Pulmonary artery endothelial cell (primary cell): Measurements from ENCODE around the gene ARHGAP10. TPM values are rescaled to one million over a fixed set of nuclear protein-coding genes. Genes with fewer than 3 reads are reported as not detected.
A peak's percentile ranks its signal among the peaks of the same experiment; 100 is the strongest.

Experiments
- DNase-seq: peaks from one replicate; pipeline ENCODE4 v3.0.0-alpha.2; 2011; ENCODE audit warnings: low read depth, low spot score
- total RNA-seq: library from RNA; depleted of rRNA; stranded (reverse); fragments of >200 nt; gene quantifications from 2 replicates; pipeline ENCODE4 v1.2.3, GENCODE V29; 2014

The ARHGAP10 gene
- total RNA-seq, 1 donor from 2014 or later: 18.5 TPM

DNA sequence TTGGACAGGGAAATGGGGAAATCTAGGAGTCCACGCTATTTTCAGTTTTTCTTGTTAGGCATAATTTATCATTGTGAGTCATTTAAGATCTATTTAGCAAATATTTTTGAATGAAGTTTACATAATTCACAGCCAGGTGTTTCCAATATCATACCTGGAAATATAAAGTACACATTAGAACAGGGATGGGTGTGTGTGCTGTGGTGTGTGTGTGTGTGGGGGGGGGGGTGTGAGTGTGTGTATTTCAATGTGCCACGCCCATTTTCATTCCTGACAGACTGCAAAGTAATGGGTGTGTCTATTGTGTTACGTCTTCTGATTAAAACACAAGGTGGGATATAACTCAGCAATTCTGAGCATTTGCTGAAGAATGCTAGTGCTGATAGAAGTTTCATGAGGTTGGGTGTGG lies 33.2 kb downstream of the ARHGAP10 start:
- no peak for DNase-seq

- DNase-seq: peak; percentile 59
These were observed 36.2 kb downstream of the ARHGAP10 start for GRCh38 chr4:147768113-147768512.

- no peak for DNase-seq
These were observed 37.5 kb downstream of the ARHGAP10 start for GRCh38 chr4:147769386-147769785.

GRCh38 chr4:147770831-147771230 lies 38.9 kb downstream of the ARHGAP10 start:
- no peak for DNase-seq

GRCh38 chr4:147772056-147772455 lies 40.2 kb downstream of the ARHGAP10 start:
- DNase-seq: no peak

DNA sequence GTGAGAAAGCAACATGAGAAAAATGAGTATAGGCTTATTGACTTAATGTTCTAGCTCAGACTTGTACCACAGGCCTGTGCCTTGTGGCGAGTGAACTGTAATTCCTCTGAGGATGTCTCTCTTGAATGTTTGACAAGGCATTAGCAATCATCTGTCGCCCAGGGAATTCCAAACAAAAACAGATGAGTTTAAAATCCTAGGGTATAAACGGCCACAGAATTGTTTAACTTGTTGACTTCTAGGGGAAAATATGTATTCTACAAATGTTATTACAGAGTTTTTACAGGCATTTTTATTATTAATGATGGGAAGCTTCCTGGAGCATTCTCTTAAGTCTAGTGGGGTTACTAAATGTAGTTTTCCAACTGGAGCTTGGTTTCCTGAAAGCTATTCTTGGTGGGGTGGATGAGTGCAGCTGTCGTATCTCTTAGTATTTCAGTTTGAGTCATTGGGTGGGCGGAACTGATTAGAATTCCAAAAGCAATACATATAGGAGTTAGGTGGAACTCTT lies 40.6 kb downstream of the ARHGAP10 start:
- peak; percentile 90 for DNase-seq

- no peak for DNase-seq
These were observed 41.6 kb downstream of the ARHGAP10 start for GRCh38 chr4:147773261-147774184.

GRCh38 chr4:147776716-147777115 lies 44.8 kb downstream of the ARHGAP10 start:
- no peak for DNase-seq

GRCh38 chr4:147777456-147778091 lies 45.7 kb downstream of the ARHGAP10 start:
- DNase-seq: no peak

GRCh38 chr4:147778942-147779341 lies 47.1 kb downstream of the ARHGAP10 start:
- no peak for DNase-seq

GRCh38 chr4:147779451-147779850 lies 47.6 kb downstream of the ARHGAP10 start:
- DNase-seq: no peak

DNA sequence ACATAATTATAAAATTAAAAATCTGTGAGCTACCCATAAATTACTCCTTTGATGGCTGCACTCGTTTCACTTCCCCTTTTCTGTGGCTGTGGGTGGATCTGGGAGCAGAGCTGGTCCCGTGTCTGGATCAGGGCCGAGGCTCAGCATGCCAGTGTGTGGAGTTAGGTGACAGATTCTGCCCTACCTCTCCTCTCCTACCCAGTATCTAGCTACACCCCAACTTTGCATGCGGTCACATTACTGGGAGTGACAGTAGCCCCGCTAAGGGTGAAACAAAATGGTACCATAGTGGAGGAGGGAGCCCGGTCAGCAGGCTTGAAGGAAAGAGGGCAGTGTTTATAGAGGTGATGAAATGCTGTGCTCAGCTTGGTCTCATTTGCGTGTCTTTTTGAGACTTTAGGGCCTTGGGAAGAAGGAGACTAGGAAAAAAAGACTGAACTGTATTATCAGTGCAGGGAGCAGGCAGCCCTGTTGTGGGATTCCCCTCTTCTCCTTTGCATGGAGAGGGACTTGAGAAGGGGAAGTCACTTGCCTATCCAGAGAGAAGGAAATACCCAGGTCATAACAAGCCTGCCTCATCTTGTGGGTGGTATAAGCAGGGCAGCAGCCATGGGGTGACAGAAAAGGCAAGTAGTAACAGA lies 48.4 kb downstream of the ARHGAP10 start:
- no peak for DNase-seq

DNA sequence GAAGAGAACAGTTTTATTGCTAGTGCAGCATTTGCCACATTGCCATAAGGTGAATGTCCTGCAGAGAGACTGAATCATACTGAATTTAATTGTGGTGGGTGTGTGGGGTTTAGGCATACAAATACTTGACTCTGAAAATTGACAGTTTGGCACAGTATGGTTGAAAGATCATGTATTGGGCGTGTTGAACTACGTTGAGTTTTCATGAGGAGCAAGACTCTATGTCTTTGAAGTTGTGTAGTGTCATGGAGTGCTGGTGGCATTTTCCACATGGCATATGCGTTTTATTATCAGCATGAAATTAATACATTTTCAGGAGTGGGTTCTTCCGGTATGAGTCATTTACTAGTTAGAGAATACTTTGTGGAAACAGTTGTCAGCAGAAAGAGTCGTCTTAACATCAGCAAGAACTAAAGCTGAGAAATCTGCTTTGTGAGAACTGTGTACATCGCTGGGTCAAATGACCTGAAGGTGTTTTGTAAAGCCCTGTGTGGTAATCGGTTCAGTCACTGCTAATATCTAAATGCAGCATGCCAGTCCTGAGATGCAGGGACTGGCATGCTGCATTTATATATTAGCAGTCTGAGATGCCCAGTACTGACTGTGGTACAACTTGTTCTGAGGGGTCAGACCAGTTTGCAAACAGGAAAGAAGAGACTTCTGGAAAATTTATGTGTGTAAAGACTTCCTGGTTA lies 50.3 kb downstream of the ARHGAP10 start:
- no peak for DNase-seq

- no peak for DNase-seq
These were observed 53.2 kb downstream of the ARHGAP10 start for GRCh38 chr4:147785129-147785528.

GRCh38 chr4:147786031-147786430 lies 54.1 kb downstream of the ARHGAP10 start:
- no peak for DNase-seq

- no peak for DNase-seq
These were observed 54.6 kb downstream of the ARHGAP10 start for GRCh38 chr4:147786531-147786930.

DNA sequence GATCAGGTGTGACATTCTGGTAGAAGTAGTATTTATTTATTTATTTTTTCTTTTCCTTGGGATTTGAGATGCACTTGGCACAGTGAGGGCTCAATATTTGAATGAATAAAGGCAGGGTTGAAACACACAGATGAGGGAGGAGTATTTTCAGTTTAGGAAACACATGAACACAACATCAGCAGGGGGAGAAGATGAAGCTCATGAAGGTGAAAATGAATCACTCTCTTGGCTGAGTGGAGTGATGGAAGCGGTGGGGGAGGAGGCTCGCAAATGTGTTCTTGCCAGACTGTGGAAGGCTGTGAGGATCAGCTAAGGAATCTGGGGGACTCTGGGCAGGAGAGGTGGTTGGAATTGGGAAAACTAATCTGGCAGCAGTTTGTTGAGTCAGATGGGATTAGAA lies 55.3 kb downstream of the ARHGAP10 start:
- DNase-seq: no peak

DNA sequence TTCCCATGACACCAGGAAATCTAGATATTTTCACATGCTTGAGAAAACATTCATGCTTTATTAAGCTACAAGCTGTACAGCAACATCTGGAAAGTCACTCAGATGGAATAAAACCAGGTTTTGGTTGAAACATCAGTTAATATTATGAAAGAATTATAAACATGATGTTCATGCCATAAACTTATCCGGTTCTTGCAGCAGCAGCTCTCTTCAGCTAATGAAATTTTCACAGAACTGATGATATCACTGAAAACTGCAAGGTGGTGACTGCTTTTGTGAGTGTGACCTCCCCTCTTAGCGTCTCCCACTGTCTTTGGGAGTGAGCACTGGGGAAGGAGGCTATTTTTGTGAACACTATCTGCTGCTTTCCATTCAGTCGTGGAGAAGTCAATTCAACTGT lies 56.9 kb downstream of the ARHGAP10 start:
- no peak for DNase-seq

DNA sequence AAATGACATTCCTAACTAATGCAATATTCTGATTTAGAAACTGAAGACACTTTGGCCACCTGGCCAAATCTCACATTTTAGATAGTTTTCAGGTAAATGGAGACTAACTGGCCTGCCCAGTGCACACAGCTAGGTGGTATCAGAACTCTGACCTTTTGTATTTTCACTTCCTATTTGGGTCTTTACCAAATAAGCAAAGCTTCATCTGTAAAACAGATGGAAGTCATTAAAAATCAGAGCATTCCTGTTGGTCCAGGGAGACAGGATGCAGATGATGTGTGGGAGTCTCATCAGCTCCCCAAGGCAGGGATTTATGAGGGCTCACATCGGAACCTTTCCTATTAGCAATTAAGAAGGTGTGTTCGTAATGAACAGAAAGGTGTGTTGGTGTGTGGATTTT lies 57.7 kb downstream of the ARHGAP10 start:
- DNase-seq: no peak

DNA sequence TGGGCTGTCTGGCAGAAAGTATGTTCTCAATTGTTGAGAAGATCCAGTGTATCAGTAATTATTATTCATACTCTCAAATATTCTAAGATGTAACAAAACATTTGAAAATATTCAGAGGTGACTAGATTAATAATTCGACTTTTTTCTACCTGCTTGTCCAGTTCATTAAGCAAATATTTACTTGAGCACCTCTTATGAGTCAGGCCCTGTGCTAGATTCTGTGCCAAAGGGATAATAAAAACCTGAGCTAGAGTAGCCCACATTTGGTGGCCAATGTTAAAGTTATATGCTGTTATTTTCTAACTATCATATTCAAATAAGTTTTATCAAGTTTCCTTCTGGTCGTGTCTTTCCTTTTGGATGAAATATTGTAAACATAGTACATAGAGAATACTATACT lies 58.5 kb downstream of the ARHGAP10 start:
- DNase-seq: no peak

DNA sequence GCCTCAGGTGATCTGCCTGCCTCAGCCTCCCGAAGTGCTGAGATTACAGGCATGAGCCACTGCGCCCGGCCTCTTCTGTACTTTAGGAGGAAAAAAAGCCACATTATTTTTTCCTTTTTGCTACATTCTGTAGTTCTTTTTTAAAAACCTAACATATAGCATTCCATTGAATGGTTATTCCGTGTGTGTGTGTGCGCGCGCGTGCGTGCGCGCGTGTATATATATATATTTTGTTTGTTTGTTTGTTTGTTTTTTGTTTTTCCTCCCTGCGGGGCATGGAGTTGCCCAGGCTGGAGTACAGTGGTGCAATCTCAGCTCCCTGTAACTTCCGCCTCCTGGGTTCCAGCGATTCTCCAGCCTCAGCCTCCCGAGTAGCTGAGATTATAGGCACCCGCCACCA lies 59.5 kb downstream of the ARHGAP10 start:
- DNase-seq: no peak
